RWPE1 (cell line): ENCODE data around the gene RTRAF.

Source experiments
- CTCF ChIA-PET: fragments of 350-600 bp; sonication (Branson Sonifier 250); formaldehyde crosslinking; extraction: SDS; loops from one replicate; lab custom pipeline; 2021; lab: Yijun Ruan, JAX
- POLR2A ChIA-PET: fragments of 400-600 bp; formaldehyde crosslinking; extraction: SDS; loops from one replicate; lab custom pipeline; 2020; ENCODE audit warnings: antibody characterized with exemption; ENCODE audit not compliant: low non-redundant PET; lab: Yijun Ruan, JAX
- DNase-seq: peaks from one replicate; pipeline ENCODE4 v3.0.0; 2012; ENCODE audit warnings: low spot score
- H3K27ac ChIP-seq: fragments of 450-650 bp; 2 replicates; pipeline ENCODE4 v1.5.1; 2017
- CTCF ChIP-seq: fragments of 450-650 bp; conservative IDR thresholded peaks from 2 replicates; pipeline ENCODE4 v1.5.1; 2017; ENCODE audit warnings: low read depth, mild to moderate bottlenecking

Gene RTRAF

GRCh38 chr14:52054678-52055077 is 65.3 kb downstream of the RTRAF start:
- ChIA-PET POLR2A (no interaction called here), CTCF (no interaction called here)
- no peak for TF ChIP-seq CTCF
- DNase-seq = no peak
- H3K27ac ChIP-seq = no peak overlapping the region

- TF ChIP-seq CTCF = no peak
- DNase-seq = no peak
- no peak overlapping the region for H3K27ac ChIP-seq
- ChIA-PET POLR2A (no interaction called here), CTCF (no interaction called here)
Measured at GRCh38 chr14:52055167-52055566, 65.8 kb downstream of the RTRAF start.

GRCh38 chr14:52058341-52058740 is 69.0 kb downstream of the RTRAF start:
- no peak for DNase-seq
- H3K27ac ChIP-seq = no peak overlapping the region
- no peak for TF ChIP-seq CTCF
- CTCF ChIA-PET = no interaction called here
- POLR2A ChIA-PET = no interaction called here

- H3K27ac ChIP-seq = no peak overlapping the region
- ChIA-PET CTCF (no interaction called here), POLR2A (no interaction called here)
Measured at GRCh38 chr14:52059649-52060048, 70.3 kb downstream of the RTRAF start.

GRCh38 chr14:52060080-52060479 is 70.7 kb downstream of the RTRAF start:
- no peak for DNase-seq

More at GRCh38 chr14:52059649-52060048, 70.3 kb downstream of the RTRAF start:
- no peak for DNase-seq
- TF ChIP-seq CTCF = no peak

More at GRCh38 chr14:52060080-52060479, 70.7 kb downstream of the RTRAF start:
- CTCF ChIA-PET = no interaction called here
- POLR2A ChIA-PET = no interaction called here
- TF ChIP-seq CTCF = no peak
- no peak overlapping the region for H3K27ac ChIP-seq
